ENCODE measurements around the gene PLSCR3. TPM values are rescaled to one million over a fixed set of nuclear protein-coding genes. Genes with fewer than 3 reads are reported as not detected.

Gene PLSCR3
- total RNA-seq, result 10 to 100 TPM; 63.0 to 66.8 TPM

- peak; percentile 92 for DNase-seq
- Mint-ChIP-seq H3K4me3 (peak within 1 kb of the TSS; percentile 94), H3K9me3 (no peaks in the 10 kb centered on the region), H3K36me3 (peaks cover 11% of the 10 kb centered on the region), H3K27me3 (no peaks in the 10 kb centered on the region), H3K27ac (peak within 1 kb of the TSS; percentile 92), H3K4me1 (peaks cover 24% of the 10 kb centered on the region)
These were observed at the start of gene PLSCR3 for GRCh38 chr17:7394452-7395191. TSS of gene PLSCR3 (minus strand) at chr17:7394525. CDS start at chr17:7394110, 415 bp downstream.

GRCh38 chr17:7443499-7444485 is 49.5 kb upstream of the PLSCR3 start:
- peaks cover 80% of the 10 kb centered on the region for H3K27me3 Mint-ChIP-seq
- H3K36me3 Mint-ChIP-seq, result peaks cover 9% of the 10 kb centered on the region
- H3K4me3 Mint-ChIP-seq, result no peak overlapping the region
- DNase-seq, result no peak
- H3K9me3 Mint-ChIP-seq, result no peaks in the 10 kb centered on the region
- H3K27ac Mint-ChIP-seq, result no peak overlapping the region
- peaks cover 30% of the 10 kb centered on the region for H3K4me1 Mint-ChIP-seq

GRCh38 chr17:7442142-7442541 is 47.8 kb upstream of the PLSCR3 start:
- no peak for DNase-seq
- Mint-ChIP-seq H3K36me3 (peaks cover 10% of the 10 kb centered on the region), H3K27ac (no peak overlapping the region), H3K4me1 (peaks cover 39% of the 10 kb centered on the region), H3K27me3 (peaks cover 82% of the 10 kb centered on the region), H3K9me3 (no peaks in the 10 kb centered on the region), H3K4me3 (no peak overlapping the region)

GRCh38 chr17:7441266-7441665 is 46.9 kb upstream of the PLSCR3 start:
- H3K36me3 Mint-ChIP-seq, result peaks cover 10% of the 10 kb centered on the region
- H3K27me3 Mint-ChIP-seq, result peaks cover 74% of the 10 kb centered on the region
- no peaks in the 10 kb centered on the region for H3K9me3 Mint-ChIP-seq
- peaks cover 43% of the 10 kb centered on the region for H3K4me1 Mint-ChIP-seq
- no peak overlapping the region for H3K4me3 Mint-ChIP-seq
- H3K27ac Mint-ChIP-seq, result no peak overlapping the region
- DNase-seq, result no peak

- Mint-ChIP-seq H3K4me1 (peaks cover 43% of the 10 kb centered on the region), H3K36me3 (peaks cover 10% of the 10 kb centered on the region), H3K27ac (no peak overlapping the region), H3K27me3 (peaks cover 69% of the 10 kb centered on the region), H3K9me3 (no peaks in the 10 kb centered on the region), H3K4me3 (peak overlapping the region; percentile 82)
- DNase-seq, result peak; percentile 38
These were observed 46.5 kb upstream of the PLSCR3 start for GRCh38 chr17:7440834-7441195.

GRCh38 chr17:7440113-7440833 is 45.9 kb upstream of the PLSCR3 start:
- Mint-ChIP-seq H3K4me1 (peaks cover 39% of the 10 kb centered on the region), H3K27ac (peak overlapping the region; percentile 19), H3K36me3 (peaks cover 10% of the 10 kb centered on the region), H3K4me3 (peak overlapping the region; percentile 82), H3K9me3 (no peaks in the 10 kb centered on the region), H3K27me3 (peaks cover 64% of the 10 kb centered on the region)
- DNase-seq, result peak; percentile 60

GRCh38 chr17:7439462-7440112 is 45.3 kb upstream of the PLSCR3 start, which contains the start of gene FGF11:
TSS of gene FGF11 (plus strand) at chr17:7439512. CDS start at chr17:7439621, 109 bp downstream.
- peaks cover 57% of the 10 kb centered on the region for H3K27me3 Mint-ChIP-seq
- peaks cover 10% of the 10 kb centered on the region for H3K36me3 Mint-ChIP-seq
- H3K9me3 Mint-ChIP-seq, result no peaks in the 10 kb centered on the region
- H3K4me1 Mint-ChIP-seq, result peaks cover 41% of the 10 kb centered on the region
- peak within 1 kb of the TSS; percentile 86 for H3K4me3 Mint-ChIP-seq
- DNase-seq, result peak; percentile 18
- H3K27ac Mint-ChIP-seq, result peak within 1 kb of the TSS; percentile 19

GRCh38 chr17:7438656-7439460 is 44.5 kb upstream of the PLSCR3 start:
- Mint-ChIP-seq H3K27me3 (peaks cover 49% of the 10 kb centered on the region), H3K9me3 (no peaks in the 10 kb centered on the region), H3K4me1 (peaks cover 41% of the 10 kb centered on the region), H3K27ac (no peak overlapping the region), H3K4me3 (peak overlapping the region; percentile 86), H3K36me3 (peaks cover 10% of the 10 kb centered on the region)
- no peak for DNase-seq

- Mint-ChIP-seq H3K9me3 (no peaks in the 10 kb centered on the region), H3K4me3 (peak overlapping the region; percentile 86), H3K27me3 (peaks cover 42% of the 10 kb centered on the region), H3K4me1 (peaks cover 41% of the 10 kb centered on the region), H3K36me3 (peaks cover 10% of the 10 kb centered on the region), H3K27ac (peak overlapping the region; percentile 54)
- peak; percentile 77 for DNase-seq
These were observed 43.8 kb upstream of the PLSCR3 start for GRCh38 chr17:7437950-7438614.

GRCh38 chr17:7437369-7437863 is 43.1 kb upstream of the PLSCR3 start:
- peak overlapping the region; percentile 54 for H3K27ac Mint-ChIP-seq
- peaks cover 37% of the 10 kb centered on the region for H3K27me3 Mint-ChIP-seq
- no peak for DNase-seq
- no peaks in the 10 kb centered on the region for H3K9me3 Mint-ChIP-seq
- peaks cover 41% of the 10 kb centered on the region for H3K4me1 Mint-ChIP-seq
- H3K4me3 Mint-ChIP-seq, result peak overlapping the region; percentile 86
- peaks cover 10% of the 10 kb centered on the region for H3K36me3 Mint-ChIP-seq

GRCh38 chr17:7436556-7437368 is 42.4 kb upstream of the PLSCR3 start:
- peak; percentile 92 for DNase-seq
- Mint-ChIP-seq H3K9me3 (no peaks in the 10 kb centered on the region), H3K27ac (peak overlapping the region; percentile 92), H3K36me3 (peaks cover 8% of the 10 kb centered on the region), H3K4me1 (peaks cover 41% of the 10 kb centered on the region), H3K27me3 (peaks cover 31% of the 10 kb centered on the region), H3K4me3 (peak overlapping the region; percentile 94)

GRCh38 chr17:7435676-7436555 is 41.6 kb upstream of the PLSCR3 start:
- peak overlapping the region; percentile 92 for H3K27ac Mint-ChIP-seq
- peak overlapping the region; percentile 94 for H3K4me3 Mint-ChIP-seq
- peak; percentile 74 for DNase-seq
- H3K27me3 Mint-ChIP-seq, result peaks cover 22% of the 10 kb centered on the region
- no peaks in the 10 kb centered on the region for H3K9me3 Mint-ChIP-seq
- H3K4me1 Mint-ChIP-seq, result peaks cover 39% of the 10 kb centered on the region
- peaks cover 8% of the 10 kb centered on the region for H3K36me3 Mint-ChIP-seq
